ENCODE data around the gene CA11. TPM values are rescaled to one million over a fixed set of nuclear protein-coding genes. Genes with fewer than 3 reads are reported as not detected.
"Not testable (repeated sequence)": the region's sequence is repeated elsewhere in the genome, so short reads cannot be mapped to it uniquely, and the experiment has no call there.

CA11 gene
- polyA plus RNA-seq, 1 experiment: 3.0 TPM

DNA sequence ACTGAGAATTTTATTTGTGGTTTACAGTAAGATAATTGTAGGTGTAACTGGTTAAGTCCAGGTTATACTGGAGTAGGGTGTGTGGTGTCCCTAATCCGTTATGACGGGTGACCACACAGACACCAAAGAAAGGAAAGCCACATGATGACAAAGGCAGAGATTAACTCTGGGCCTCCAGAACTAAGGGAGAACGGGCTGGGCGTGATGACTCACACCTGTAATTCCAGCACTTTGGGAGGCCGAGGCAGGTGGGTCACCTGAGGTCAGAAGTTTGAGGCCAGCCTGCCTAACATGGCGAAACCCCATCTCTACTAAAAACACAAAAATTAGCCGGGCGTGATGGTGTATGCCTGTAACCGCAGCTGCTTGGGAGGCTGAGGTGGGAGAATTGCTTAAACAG, 39.6 kb upstream of the CA11 start:
- DNase-seq (ENCODE audit: low read depth): no peak
- H3K27me3 ChIP-seq (ENCODE audit: control insufficient read depth, insufficient read depth, low read length): no peaks in the 10 kb centered on the region; the same call in 1 of the 2 replicates
- ChIA-PET POLR2A (no interaction called here), CTCF (interaction anchor here (2.9 kb wide), 1 partner anchor 9 kb away, joined by 13 read pairs; no protein-coding TSS in a partner anchor)
- no peak overlapping the region for H3K4me3 ChIP-seq (ENCODE audit: low read depth, low read length)
- TF ChIP-seq, protein P1, sequence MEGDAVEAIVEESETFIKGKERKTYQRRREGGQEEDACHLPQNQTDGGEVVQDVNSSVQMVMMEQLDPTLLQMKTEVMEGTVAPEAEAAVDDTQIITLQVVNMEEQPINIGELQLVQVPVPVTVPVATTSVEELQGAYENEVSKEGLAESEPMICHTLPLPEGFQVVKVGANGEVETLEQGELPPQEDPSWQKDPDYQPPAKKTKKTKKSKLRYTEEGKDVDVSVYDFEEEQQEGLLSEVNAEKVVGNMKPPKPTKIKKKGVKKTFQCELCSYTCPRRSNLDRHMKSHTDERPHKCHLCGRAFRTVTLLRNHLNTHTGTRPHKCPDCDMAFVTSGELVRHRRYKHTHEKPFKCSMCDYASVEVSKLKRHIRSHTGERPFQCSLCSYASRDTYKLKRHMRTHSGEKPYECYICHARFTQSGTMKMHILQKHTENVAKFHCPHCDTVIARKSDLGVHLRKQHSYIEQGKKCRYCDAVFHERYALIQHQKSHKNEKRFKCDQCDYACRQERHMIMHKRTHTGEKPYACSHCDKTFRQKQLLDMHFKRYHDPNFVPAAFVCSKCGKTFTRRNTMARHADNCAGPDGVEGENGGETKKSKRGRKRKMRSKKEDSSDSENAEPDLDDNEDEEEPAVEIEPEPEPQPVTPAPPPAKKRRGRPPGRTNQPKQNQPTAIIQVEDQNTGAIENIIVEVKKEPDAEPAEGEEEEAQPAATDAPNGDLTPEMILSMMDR (IDR thresholded peaks at IDR 0.05; ENCODE audit: insufficient read depth, low read depth, low read length): no peak
- H3K36me3 ChIP-seq (ENCODE audit: control insufficient read depth, insufficient read depth, low read length): no peaks in the 10 kb centered on the region

GRCh38 chr19:48683349-48683748, 37.4 kb upstream of the CA11 start:
- Histone ChIP-seq H3K27me3 (ENCODE audit: control insufficient read depth, insufficient read depth, low read length) (no peaks in the 10 kb centered on the region; the same call in 1 of the 2 replicates), H3K4me3 (ENCODE audit: low read depth, low read length) (no peak overlapping the region), H3K36me3 (ENCODE audit: control insufficient read depth, insufficient read depth, low read length) (no peaks in the 10 kb centered on the region)
- POLR2A ChIA-PET: no interaction called here
- TF ChIP-seq, protein P1 (IDR thresholded peaks at IDR 0.05; ENCODE audit: insufficient read depth, low read depth, low read length): no peak
- CTCF ChIA-PET: interaction anchor here (0.7 to 0.9 kb wide), 2 partner anchors 8 to 10 kb away, joined by 3 read pairs; no protein-coding TSS in a partner anchor
- no peak for DNase-seq (ENCODE audit: low read depth)

DNA sequence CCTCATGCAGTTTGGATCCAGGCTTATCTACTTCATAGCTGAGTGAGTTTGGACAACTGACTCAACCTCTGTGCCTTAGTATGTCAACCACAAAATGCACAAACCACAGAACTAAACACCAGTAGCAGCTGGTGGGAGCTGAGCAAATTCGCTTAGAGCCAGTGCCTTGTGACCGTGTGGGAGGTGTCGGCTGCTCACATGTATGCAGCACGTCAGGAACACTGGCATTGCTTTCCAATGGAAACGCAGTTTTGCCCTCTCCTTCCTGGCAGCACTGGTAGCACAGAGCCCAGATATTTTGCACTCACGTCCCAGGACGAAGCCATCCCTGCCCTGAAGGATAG, 35.1 kb upstream of the CA11 start:
- no peak overlapping the region for H3K4me3 ChIP-seq (ENCODE audit: low read depth, low read length)

DNA sequence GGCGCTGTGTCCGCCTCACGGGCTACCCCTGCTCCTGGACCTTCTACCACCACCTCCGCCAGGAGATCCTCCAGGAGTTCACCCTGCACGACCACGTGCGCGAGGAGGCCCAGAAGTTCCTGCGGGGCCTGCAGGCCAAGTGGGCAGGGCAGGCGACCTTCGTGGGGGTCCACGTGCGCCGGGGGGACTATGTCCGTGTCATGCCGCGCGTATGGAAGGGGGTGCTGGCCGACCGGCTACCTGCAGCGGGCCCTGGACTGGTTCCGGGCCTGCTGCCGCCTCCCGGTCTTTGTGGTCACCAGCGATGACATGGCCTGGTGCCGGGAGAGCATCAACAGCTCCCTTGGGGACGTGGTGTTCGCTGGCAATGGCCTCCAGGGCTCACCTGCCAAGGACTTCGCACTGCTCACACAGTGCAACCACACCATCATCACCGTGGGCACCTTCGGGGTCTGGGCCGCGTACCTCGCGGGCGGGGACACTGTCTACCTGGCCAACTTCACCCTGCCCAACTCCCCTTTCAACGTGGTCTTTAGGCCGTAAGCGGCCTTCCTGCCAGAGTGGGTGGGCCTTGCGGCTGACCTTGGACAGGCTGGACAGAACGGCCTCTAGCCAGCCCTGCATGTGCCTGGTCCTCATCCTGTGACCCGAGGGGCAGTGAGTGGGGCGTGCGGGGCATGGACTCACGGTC, 34.6 kb upstream of the CA11 start:
- Histone ChIP-seq H3K36me3 (ENCODE audit: control insufficient read depth, insufficient read depth, low read length) (no peaks in the 10 kb centered on the region), H3K27me3 (ENCODE audit: control insufficient read depth, insufficient read depth, low read length) (no peaks in the 10 kb centered on the region; the same call in 1 of the 2 replicates), H3K4me3 (ENCODE audit: low read depth, low read length) (no peak overlapping the region)
- no peak for DNase-seq (ENCODE audit: low read depth)
- ChIA-PET POLR2A (no interaction called here), CTCF (interaction anchor here (1.0 kb wide), 1 partner anchor 58 kb away, joined by 3 read pairs; no protein-coding TSS in a partner anchor)
- TF ChIP-seq, protein P1 (IDR thresholded peaks at IDR 0.05; ENCODE audit: insufficient read depth, low read depth, low read length): no peak

More for the DNA sequence above, 35.1 kb upstream of the CA11 start:
- TF ChIP-seq, protein P1 (IDR thresholded peaks at IDR 0.05; ENCODE audit: insufficient read depth, low read depth, low read length): no peak
- H3K27me3 ChIP-seq (ENCODE audit: control insufficient read depth, insufficient read depth, low read length): no peaks in the 10 kb centered on the region; the same call in 1 of the 2 replicates
- DNase-seq (ENCODE audit: low read depth): no peak
- ChIA-PET POLR2A (no interaction called here), CTCF (interaction anchor here (1.0 kb wide), 1 partner anchor 57 kb away, joined by 3 read pairs; no protein-coding TSS in a partner anchor)
- H3K36me3 ChIP-seq (ENCODE audit: control insufficient read depth, insufficient read depth, low read length): no peaks in the 10 kb centered on the region

GRCh38 chr19:48680006-48680405, 34.0 kb upstream of the CA11 start:
- POLR2A ChIA-PET; H3K27me3 ChIP-seq (ENCODE audit: control insufficient read depth, insufficient read depth, low read length); H3K36me3 ChIP-seq (ENCODE audit: control insufficient read depth, insufficient read depth, low read length); H3K4me3 ChIP-seq (ENCODE audit: low read depth, low read length); CTCF ChIA-PET; DNase-seq (ENCODE audit: low read depth): not testable (repeated sequence)

DNA sequence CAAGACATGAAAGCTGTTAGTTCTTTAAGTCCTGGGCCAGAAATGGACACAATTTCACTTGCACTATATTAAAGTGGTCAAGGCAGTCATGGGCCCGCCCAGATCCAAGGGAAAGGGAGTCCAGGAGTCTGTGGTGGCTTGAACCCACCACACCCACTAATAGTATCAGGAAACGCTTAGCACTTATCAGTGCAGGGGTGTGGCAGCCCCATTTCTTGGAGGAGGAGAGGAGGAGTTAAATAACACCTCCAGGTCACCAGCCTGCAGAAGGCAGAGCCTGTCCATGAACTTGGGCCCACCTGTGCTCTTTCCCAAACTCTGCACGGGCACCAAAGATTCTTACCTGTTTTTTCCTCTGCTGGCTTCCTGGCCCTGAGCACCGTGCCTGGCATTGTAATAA, 32.2 kb upstream of the CA11 start:
- DNase-seq (ENCODE audit: low read depth): no peak
- no peak overlapping the region for H3K4me3 ChIP-seq (ENCODE audit: low read depth, low read length)
- ChIA-PET POLR2A (no interaction called here), CTCF (no interaction called here)
- no peaks in the 10 kb centered on the region; the same call in 1 of the 2 replicates for H3K27me3 ChIP-seq (ENCODE audit: control insufficient read depth, insufficient read depth, low read length)
- H3K36me3 ChIP-seq (ENCODE audit: control insufficient read depth, insufficient read depth, low read length): no peaks in the 10 kb centered on the region
- TF ChIP-seq, protein P1 (IDR thresholded peaks at IDR 0.05; ENCODE audit: insufficient read depth, low read depth, low read length): no peak
